ENCODE measurements around the gene KLF15.

KLF15 gene

GRCh38 chr3:126306397-126306796 lies 50.8 kb downstream of the KLF15 start:
- no peak for DNase-seq (ENCODE audit: low read depth in 2 of 2)

DNA sequence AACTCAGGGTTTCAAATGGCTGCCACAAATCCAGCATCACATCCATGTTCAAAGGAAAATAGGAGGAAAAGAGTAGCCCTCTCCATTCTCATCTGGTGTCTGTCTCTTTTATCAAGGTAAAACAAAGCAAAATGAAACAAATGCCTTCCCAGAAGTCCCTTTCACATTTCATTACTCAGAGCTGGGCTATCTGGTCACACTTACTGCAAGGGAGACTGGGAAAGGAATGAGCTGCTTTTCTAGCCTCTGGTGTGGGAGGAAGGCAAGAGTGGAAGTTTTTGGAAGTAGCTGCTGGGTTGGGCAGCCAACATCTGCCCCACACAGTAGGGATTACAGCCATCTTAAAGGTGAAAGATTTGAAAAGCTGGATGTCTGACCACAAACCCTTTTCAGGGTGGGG lies 51.8 kb downstream of the KLF15 start:
- DNase-seq (ENCODE audit: low read depth in 2 of 2): no peak

- no peak for DNase-seq (ENCODE audit: low read depth in 2 of 2)
Observed at GRCh38 chr3:126304704-126305103, 52.5 kb downstream of the KLF15 start.

- DNase-seq (ENCODE audit: low read depth in 2 of 2): no peak
Observed at GRCh38 chr3:126304291-126304690, 52.9 kb downstream of the KLF15 start.

DNA sequence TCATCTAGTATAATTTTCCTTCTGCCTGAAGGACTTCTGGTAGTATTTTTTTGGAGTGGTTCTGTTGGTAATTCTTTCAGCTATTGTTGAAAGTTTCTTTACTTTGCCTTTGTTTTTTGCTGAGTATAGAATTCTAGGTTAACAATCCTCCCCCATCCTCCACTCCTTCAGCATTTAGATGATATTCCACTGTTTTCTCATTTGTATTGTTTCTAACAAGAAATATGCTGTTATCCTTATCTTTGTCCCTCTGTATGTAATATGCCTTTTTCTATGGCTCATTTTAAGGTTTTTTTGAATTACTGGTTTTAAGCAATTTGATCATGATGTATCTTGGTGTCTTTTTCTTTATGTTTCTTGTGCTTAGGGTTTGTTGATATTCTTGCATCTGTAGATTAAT lies 53.9 kb downstream of the KLF15 start:
- DNase-seq (ENCODE audit: low read depth in 2 of 2): no peak

DNA sequence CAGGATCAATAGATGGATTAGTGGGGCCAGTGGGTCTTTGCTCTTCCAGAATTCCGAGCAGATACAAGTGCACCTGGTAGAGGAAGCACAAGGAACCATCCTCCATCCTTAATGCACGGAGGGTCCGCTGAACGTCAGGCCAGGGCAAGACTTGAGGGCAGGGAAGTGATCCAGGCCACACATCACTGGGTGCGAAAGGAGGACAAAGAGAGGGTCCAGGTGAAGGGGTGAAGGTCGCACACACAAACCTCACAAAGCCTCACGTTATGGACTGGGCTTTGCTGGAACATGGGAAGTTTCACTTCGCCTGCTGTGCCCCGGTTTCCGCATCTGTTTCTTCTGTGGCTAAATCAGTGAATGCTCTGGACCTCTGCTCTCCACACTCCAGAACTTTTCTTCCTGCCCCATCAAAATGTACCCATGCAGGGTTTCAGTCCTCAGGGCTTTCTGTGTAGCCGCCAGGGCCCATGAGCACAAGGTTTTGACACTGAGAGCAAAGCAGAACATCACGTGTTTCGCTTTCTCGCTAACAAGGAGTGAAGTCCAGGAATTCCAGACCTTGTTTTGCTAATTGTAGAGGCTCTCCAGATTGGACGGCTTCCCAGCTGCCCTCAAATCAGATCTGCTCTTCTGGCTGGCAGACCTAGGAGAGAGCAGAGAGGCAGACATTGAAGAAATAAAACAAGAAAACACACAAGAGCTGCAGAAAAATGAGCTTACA lies 56.3 kb downstream of the KLF15 start:
- DNase-seq (ENCODE audit: low read depth in 2 of 2): no peak

GRCh38 chr3:126300001-126300760 lies 57.0 kb downstream of the KLF15 start:
- DNase-seq (ENCODE audit: low read depth in 2 of 2): no peak

GRCh38 chr3:126295407-126295939 lies 61.7 kb downstream of the KLF15 start:
- DNase-seq (ENCODE audit: low read depth in 2 of 2): no peak

DNA sequence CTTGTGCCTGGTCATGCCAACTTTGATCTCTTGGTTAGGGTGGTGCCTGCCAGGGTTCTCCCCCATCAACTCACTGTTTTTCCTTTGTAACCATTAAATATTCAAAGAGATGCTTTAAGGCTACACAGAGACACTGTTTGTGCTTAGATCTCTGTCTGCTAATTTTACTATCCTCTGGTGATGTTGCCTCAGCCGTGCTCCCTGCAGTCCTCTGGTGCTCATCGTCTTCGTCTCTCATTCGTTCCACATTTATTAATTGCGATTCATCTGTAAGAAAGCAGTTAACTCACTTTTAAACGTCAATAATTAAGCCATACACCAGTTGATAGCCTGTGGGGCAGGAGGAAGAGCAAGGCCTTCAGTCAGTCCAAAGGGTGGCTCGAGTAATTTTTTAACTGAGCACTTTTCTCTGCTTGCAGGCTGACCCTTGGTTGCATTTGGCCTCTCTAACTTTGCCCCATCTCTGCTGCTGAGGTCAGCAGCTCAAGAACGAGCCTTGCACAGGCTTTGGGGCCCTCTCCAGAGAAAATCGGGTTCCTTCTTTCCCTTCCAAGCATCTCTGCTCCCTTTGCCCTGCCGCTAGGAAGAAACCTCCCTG lies 62.9 kb downstream of the KLF15 start:
- DNase-seq (ENCODE audit: low read depth in 2 of 2): no peak

- no peak for DNase-seq (ENCODE audit: low read depth in 2 of 2)
Observed at GRCh38 chr3:126293370-126294082, 63.7 kb downstream of the KLF15 start.

All from fibroblast of skin of left quadriceps (primary cell).